Tibial nerve (tissue), 4 donors: ENCODE results near the gene PERM1. TPM values are rescaled to one million over a fixed set of nuclear protein-coding genes. Genes with fewer than 3 reads are reported as not detected.
A peak's percentile ranks its signal among the peaks of the same experiment; 100 is the strongest.

Experiments
- DNase-seq, 2 donors: peaks; one replicate each; pipeline ENCODE4 v3.0.0-alpha.2; 2019; ENCODE audit warnings: low spot score in 2 of 2
- H3K27ac ChIP-seq, 4 donors: fragments of 200-600 bp; sonication (generic) in 3 of 4; one replicate each; pipeline ENCODE4 v1.5.1; 2017 to 2019; ENCODE audit warnings: mild to moderate bottlenecking in 1 of 4
- H3K27me3 ChIP-seq, 2 donors: fragments of 200-600 bp; sonication (generic) in 1 of 2; one replicate each; pipeline versions ENCODE4 v1.5.1 to v1.6.0; 2017 to 2019
- H3K36me3 ChIP-seq, 3 donors: fragments of 200-600 bp; sonication (generic); one replicate each; pipeline ENCODE4 v1.5.1; 2018 to 2019
- H3K4me1 ChIP-seq, 4 donors: fragments of 200-600 bp; sonication (generic) in 3 of 4; one replicate each; pipeline ENCODE4 v1.5.1; 2017 to 2019
- H3K4me3 ChIP-seq, 4 donors: fragments of 200-600 bp; sonication (generic) in 3 of 4; one replicate each; pipeline ENCODE4 v1.5.1; 2017 to 2019; ENCODE audit warnings: mild to moderate bottlenecking in 1 of 4, moderate library complexity in 1 of 4
- H3K9me3 ChIP-seq, 4 donors: fragments of 200-600 bp; sonication (generic) in 3 of 4; one replicate each; pipeline ENCODE4 v1.5.1; 2017 to 2019
- EP300 ChIP-seq, 2 donors: sonication (generic); formaldehyde crosslinking; IDR thresholded peaks; one replicate each; pipeline ENCODE4 v1.6.1; 2017; ENCODE audit warnings: antibody characterized with exemption in 2 of 2, mild to moderate bottlenecking in 1 of 2
- POLR2A ChIP-seq, 2 donors: fragments of 450-650 bp; IDR thresholded peaks; one replicate each; pipeline ENCODE4 v1.6.1; 2017; ENCODE audit warnings: antibody characterized with exemption in 2 of 2, mild to moderate bottlenecking in 2 of 2, moderate library complexity in 2 of 2
- WGBS, 2 donors: methylation state at CpG; one replicate each; pipeline ENCODE4 v1.1.5; 2018; 5-methylcytosine and 5-hydroxymethylcytosine counted together
- total RNA-seq, 4 donors: library from RNA; depleted of rRNA; stranded (reverse); fragments of >200 nt; gene quantifications; one replicate each; pipeline ENCODE4 v1.1.0, GENCODE V29; 2016
- TF ChIP-seq, protein P1 (sequence below), 5 experiments: fragments of 200-600 bp in 3 of 5; fragments of 450-650 bp in 2 of 5; sonication (generic) in 3 of 5; IDR thresholded peaks; one replicate each; pipeline ENCODE4 v1.5.1; 2016 to 2019; ENCODE audit warnings: antibody characterized with exemption in 5 of 5, mild to moderate bottlenecking in 3 of 5, moderate library complexity in 2 of 5

The PERM1 gene
- total RNA-seq, 4 donors from 2014 or later = 0.22 to 0.78 TPM; not detected in 2

DNA sequence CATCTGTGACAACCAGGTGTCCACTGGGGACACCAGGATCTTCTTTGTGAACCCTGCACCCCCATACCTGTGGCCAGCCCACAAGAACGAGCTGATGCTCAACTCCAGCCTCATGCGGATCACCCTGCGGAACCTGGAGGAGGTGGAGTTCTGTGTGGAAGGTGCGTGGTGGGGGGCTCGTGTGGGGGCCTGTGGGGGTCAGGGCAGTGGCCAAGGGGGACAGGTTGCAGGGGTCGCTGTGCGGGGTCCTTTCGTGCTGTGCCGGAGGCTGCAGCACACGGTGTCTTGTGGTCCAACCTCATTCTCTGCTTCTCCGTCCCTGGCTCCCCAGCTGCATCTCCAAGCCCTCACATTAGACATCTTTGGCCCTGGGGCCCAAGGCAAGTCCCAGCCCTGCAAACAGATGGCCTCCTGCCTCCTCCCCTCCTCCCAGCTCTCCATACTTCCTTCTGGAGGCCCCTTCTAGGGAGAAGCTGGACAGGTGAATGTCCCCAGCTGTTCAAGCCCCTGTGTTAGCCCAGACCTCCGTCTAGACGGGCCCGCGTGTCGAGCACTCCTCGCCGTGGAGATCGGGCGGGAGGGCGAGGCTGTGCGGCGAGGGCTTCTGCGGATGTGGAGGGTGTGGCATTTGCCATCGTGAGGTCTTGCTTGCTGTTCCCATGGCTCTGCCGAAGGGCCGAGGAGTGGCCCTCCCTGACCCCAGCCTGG is 40.6 kb upstream of the PERM1 start:
- Histone ChIP-seq H3K27me3 (no peaks in the 10 kb centered on the region), H3K9me3 (no peaks in the 10 kb centered on the region), H3K36me3 (no peaks in the 10 kb centered on the region), H3K4me3 (no peak overlapping the region), H3K4me1 (peaks cover 0 to 53% (median 18%) of the 10 kb centered on the region in 4 donors), H3K27ac (no peak overlapping the region)
- TF ChIP-seq, protein P1, sequence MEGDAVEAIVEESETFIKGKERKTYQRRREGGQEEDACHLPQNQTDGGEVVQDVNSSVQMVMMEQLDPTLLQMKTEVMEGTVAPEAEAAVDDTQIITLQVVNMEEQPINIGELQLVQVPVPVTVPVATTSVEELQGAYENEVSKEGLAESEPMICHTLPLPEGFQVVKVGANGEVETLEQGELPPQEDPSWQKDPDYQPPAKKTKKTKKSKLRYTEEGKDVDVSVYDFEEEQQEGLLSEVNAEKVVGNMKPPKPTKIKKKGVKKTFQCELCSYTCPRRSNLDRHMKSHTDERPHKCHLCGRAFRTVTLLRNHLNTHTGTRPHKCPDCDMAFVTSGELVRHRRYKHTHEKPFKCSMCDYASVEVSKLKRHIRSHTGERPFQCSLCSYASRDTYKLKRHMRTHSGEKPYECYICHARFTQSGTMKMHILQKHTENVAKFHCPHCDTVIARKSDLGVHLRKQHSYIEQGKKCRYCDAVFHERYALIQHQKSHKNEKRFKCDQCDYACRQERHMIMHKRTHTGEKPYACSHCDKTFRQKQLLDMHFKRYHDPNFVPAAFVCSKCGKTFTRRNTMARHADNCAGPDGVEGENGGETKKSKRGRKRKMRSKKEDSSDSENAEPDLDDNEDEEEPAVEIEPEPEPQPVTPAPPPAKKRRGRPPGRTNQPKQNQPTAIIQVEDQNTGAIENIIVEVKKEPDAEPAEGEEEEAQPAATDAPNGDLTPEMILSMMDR (IDR thresholded peaks at IDR 0.05) = no peak
- no peak for TF ChIP-seq POLR2A (IDR thresholded peaks at IDR 0.05)
- TF ChIP-seq EP300 (IDR thresholded peaks at IDR 0.05) = no peak
- 87 to 92% methylated on average over 27 of the region's 27 CpGs for WGBS, 2 donors
- DNase-seq = no peak

DNA sequence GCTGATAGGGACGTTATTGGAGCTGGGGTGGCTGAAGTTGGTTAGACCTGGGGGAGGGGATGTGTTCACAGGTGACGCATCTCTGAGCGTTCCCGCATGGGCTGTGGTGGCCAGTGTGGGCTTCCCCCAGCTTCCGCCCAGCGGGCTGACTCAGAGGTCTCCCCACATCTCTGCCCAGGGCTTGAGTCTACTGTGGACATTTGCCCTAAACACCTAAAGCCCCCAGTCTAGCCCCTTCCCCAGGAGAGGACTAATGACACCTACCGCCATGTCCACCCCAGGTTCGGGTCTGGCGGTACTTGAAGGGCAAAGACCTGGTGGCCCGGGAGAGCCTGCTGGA is 40.0 kb upstream of the PERM1 start:
- TF ChIP-seq EP300 (IDR thresholded peaks at IDR 0.05) = no peak
- no peak for TF ChIP-seq POLR2A (IDR thresholded peaks at IDR 0.05)
- TF ChIP-seq, protein P1 (IDR thresholded peaks at IDR 0.05) = no peak
- Histone ChIP-seq H3K9me3 (no peaks in the 10 kb centered on the region), H3K27me3 (no peaks in the 10 kb centered on the region), H3K27ac (no peak overlapping the region), H3K4me1 (peaks cover 0 to 53% (median 18%) of the 10 kb centered on the region in 4 donors), H3K36me3 (no peaks in the 10 kb centered on the region), H3K4me3 (no peak overlapping the region)
- DNase-seq = no peak
- WGBS, 2 donors = 86 to 94% methylated on average over 5 to 10 of the region's 10 CpGs

DNA sequence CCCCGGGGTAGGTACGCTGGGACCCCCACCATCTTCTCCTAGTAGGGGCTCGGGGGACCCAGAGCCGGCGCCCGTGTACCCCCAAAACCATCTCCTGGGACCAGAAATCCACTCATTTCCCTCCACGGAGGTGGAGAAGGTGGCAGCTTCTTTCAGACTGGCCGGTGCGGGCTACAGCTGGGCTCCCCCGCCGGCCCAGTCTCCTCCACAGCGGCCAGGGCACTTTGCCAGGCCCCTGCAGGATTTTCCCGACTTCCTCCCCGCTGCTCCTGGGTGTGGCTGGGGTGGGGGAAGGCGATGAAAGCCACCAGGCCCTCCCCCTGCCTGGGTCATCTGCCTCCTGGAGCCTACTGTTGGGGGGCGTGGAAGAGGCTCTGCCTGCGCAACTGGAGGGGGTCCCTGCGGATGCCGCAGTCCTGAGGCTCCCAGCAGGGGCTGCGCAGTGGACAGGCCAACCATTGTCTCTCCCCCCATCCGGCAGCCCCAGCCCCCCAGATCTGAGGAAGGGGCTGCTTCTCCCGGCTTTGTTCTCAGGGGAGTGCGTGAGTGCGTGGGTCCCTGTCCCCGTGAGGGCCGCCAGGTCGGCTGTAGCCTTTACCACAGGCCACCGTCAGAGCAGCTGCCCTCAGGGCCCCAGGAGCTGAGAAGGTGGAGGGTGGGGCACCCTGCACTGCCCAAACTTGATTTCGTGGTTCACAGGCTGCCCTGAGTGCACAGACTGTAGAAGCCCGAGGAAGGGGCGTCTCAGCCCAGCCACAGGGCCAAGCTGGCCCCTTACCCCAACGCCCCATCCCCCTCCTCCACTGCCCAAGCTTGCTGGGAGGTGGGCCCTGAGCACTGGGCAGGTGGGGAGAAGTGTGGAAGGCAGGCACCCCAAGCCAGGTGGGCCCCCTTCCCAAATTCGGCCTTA is 39.4 kb upstream of the PERM1 start:
- no peak for TF ChIP-seq EP300 (IDR thresholded peaks at IDR 0.05)
- TF ChIP-seq, protein P1 (IDR thresholded peaks at IDR 0.05) = no peak
- no peak for TF ChIP-seq POLR2A (IDR thresholded peaks at IDR 0.05)
- peaks cover 0 to 53% (median 18%) of the 10 kb centered on the region in 4 donors for H3K4me1 ChIP-seq
- H3K9me3 ChIP-seq = no peaks in the 10 kb centered on the region
- no peak for DNase-seq
- H3K27me3 ChIP-seq = no peaks in the 10 kb centered on the region
- H3K36me3 ChIP-seq = no peaks in the 10 kb centered on the region
- peak overlapping the region in 1 of 4 donors; percentile 96 for H3K27ac ChIP-seq
- 27 to 28% methylated on average over 24 to 28 of the region's 33 CpGs for WGBS, 2 donors
- peak overlapping the region; percentile 7 to 94 (median 72) for H3K4me3 ChIP-seq

DNA sequence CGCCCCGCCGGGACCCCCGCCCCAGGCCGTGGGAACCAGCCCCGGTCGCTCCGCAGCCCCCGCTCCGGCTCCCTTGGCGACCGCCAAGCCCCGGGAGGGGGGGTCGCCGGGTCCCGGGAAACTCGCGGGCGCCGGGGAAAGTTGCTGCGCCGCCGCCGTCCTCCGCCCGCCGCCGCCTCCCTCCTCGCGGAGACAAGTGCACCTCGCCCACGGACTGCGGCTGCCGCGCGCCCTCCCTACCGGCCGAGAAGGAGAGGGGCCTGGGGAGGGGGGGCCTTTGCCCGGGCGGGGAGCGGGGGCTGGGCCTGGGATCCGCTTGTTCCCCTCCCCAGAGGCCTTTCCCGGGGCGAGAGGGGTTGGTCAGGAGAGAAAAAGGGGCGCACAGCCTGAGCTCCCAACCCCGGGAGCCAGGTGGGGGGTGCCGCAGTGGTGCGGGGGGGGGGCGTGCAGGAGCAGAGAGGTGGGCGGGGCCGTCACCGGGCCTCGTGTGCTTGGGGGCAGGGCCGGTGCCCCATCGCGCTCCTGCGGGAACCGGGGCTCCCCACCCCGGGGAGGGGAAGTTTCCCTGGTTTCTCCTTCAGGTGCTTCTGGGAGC is 38.6 kb upstream of the PERM1 start:
- peak overlapping the region in 3 of 4 donors; percentile 90 to 96 (median 90) for H3K27ac ChIP-seq
- 0 to 3% methylated on average over 1 to 13 of the region's 59 CpGs for WGBS, 2 donors
- H3K4me1 ChIP-seq = peaks cover 0 to 46% (median 18%) of the 10 kb centered on the region in 4 donors
- peak overlapping the region; percentile 53 to 94 (median 72) for H3K4me3 ChIP-seq
- no peak for DNase-seq
- H3K9me3 ChIP-seq = no peaks in the 10 kb centered on the region
- no peak for TF ChIP-seq EP300 (IDR thresholded peaks at IDR 0.05)
- TF ChIP-seq POLR2A (IDR thresholded peaks at IDR 0.05) = no peak
- TF ChIP-seq, protein P1 (IDR thresholded peaks at IDR 0.05) = no peak
- no peaks in the 10 kb centered on the region for H3K27me3 ChIP-seq
- H3K36me3 ChIP-seq = no peaks in the 10 kb centered on the region
